AG04449 (cell line): ENCODE results near the gene PAPOLA.

ENCODE experiments used
- CTCF ChIA-PET: fragments of 350-600 bp; formaldehyde crosslinking; extraction: SDS; loops from one replicate; lab custom pipeline; 2021; ENCODE audit warnings: antibody characterized with exemption; lab: Yijun Ruan, JAX
- POLR2A ChIA-PET: fragments of 400-600, 350-600 bp; formaldehyde crosslinking; extraction: SDS; loops from one replicate; lab custom pipeline; 2020; ENCODE audit warnings: antibody characterized with exemption, inconsistent platforms; lab: Yijun Ruan, JAX
- DNase-seq: peaks from one replicate; pipeline ENCODE4 v3.0.0-alpha.2; 2010; ENCODE audit warnings: low read depth, low spot score
- H3K4me3 ChIP-seq: 2 replicates; pipeline ENCODE4 v1.5.1; 2011; ENCODE audit warnings: low read depth, mild to moderate bottlenecking, control low read depth, low read length
- TF ChIP-seq, protein P1 (sequence below): IDR thresholded peaks from one replicate; pipeline ENCODE4 v1.5.1; 2011; ENCODE audit warnings: mild to moderate bottlenecking, moderate library complexity, low read length, control low read depth, inconsistent platforms; ENCODE audit not compliant: insufficient read depth; ENCODE audit errors: missing control alignments

The PAPOLA gene

DNA sequence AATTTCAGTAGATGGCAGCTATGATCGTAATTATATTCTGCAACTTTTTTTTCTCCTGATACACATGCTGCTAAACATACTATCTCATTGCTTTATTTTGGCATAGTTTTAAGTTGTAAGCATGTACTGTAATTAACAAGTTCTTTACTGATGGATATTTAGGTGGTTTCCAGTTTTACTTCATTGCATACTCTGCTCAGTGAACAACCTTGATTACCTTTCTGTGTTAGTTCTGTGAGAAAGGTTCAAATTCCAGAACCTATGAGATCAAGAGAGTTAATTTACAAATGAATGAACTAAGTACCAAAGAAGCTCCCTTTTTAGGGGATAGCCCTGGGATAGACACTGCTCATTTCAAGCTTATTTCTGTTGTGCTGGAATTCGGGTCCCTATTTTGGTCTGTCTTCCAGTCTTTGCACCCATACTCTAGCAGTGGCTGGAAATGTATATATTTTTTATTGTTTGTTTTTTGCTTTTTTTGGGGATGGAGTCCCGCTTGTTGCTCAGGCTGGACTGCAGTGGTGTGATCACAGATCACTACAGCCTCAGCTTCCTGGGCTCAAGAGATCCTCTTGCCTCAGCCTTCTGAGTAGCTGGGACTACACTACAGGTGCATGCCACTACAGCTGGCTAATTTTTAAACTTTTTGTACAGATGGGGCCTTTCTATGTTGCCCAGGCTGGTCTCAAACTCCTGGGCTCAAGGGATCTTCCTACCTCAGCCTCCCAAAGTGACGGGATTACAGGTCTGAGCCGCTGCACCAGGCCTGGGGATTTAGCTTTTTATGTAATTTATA, 10.6 kb downstream of the PAPOLA start:
- DNase-seq, result no peak
- H3K4me3 ChIP-seq, result no peak overlapping the region
- TF ChIP-seq, protein P1, sequence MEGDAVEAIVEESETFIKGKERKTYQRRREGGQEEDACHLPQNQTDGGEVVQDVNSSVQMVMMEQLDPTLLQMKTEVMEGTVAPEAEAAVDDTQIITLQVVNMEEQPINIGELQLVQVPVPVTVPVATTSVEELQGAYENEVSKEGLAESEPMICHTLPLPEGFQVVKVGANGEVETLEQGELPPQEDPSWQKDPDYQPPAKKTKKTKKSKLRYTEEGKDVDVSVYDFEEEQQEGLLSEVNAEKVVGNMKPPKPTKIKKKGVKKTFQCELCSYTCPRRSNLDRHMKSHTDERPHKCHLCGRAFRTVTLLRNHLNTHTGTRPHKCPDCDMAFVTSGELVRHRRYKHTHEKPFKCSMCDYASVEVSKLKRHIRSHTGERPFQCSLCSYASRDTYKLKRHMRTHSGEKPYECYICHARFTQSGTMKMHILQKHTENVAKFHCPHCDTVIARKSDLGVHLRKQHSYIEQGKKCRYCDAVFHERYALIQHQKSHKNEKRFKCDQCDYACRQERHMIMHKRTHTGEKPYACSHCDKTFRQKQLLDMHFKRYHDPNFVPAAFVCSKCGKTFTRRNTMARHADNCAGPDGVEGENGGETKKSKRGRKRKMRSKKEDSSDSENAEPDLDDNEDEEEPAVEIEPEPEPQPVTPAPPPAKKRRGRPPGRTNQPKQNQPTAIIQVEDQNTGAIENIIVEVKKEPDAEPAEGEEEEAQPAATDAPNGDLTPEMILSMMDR, result no peak
- ChIA-PET POLR2A (no interaction called here), CTCF (interaction anchor here (0.9 to 1.2 kb wide), 2 partner anchors 13 to 30 kb away, joined by 3 read pairs; no protein-coding TSS in a partner anchor)

DNA sequence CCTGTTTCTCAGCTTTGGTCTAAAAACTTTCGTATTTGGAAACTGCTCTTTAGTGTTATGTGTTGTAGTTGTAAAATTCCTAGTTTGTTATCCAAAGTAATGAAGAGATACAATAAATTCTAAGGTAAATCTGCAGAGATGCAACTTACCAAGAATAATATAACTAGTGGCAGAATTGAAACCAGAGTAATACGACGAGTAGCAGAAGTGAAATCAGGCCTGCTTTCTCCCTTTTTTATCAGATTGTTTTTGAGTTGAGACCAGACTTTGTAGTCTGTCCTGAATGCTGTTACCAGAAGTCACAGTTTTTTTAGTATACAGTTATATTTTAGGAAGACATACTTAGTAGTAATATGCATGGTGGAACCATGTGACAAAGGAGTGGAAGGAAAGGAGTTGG, 12.5 kb downstream of the PAPOLA start:
- ChIA-PET CTCF (no interaction called here), POLR2A (no interaction called here)
- H3K4me3 ChIP-seq, result no peak overlapping the region

DNA sequence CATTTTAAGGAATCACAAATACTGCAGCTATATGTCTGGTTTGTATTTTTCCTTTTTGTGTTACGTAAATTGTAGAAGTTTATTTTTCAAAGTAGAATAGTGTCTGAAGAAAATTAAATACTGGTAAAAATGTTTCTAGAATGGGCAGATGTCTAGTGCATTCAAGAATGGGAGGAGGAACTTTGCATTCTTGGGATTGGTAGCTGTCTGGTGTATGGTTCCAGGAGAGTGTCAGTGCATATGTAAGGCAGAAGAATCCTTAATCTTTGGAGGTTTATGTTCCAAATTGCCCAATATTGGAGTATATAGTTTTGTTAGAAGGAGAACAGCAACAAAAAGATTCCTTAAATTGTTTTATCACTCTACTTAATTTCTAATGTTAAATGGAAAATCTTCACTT, 13.5 kb downstream of the PAPOLA start:
- TF ChIP-seq, protein P1, result no peak
- POLR2A ChIA-PET, result no interaction called here
- no peak for DNase-seq
- no peak overlapping the region for H3K4me3 ChIP-seq
- CTCF ChIA-PET, result interaction anchor here (1.3 to 2.3 kb wide), 2 partner anchors 9 to 223 kb away, joined by 4 to 10 read pairs; no protein-coding TSS in a partner anchor

More for the DNA sequence above, 12.5 kb downstream of the PAPOLA start:
- no peak for DNase-seq
- TF ChIP-seq, protein P1, result no peak

DNA sequence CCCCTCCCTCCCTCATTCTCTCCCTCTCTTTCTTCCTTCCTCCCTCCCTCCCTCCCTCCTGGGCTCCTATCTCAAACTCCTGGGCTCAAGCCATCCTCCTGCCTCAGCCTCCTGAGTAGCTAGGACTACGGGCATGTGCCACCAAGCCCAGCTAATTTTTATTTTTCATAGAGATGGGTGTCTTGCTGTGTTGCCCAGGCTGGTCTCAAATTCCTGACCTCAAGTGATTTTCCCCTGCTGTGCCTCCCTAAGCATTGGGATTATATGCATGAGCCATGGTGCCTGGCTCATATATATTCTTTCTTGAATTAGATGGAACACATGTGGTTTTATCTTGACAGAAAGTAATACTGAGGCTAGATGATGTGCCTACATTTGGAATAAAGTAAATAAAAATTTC, 14.2 kb downstream of the PAPOLA start:
- no peak overlapping the region for H3K4me3 ChIP-seq
- CTCF ChIA-PET, result interaction anchor here (1.3 to 2.3 kb wide), 2 partner anchors 9 to 223 kb away, joined by 4 to 10 read pairs; no protein-coding TSS in a partner anchor
- POLR2A ChIA-PET, result no interaction called here
- TF ChIP-seq, protein P1, result no peak
- no peak for DNase-seq

DNA sequence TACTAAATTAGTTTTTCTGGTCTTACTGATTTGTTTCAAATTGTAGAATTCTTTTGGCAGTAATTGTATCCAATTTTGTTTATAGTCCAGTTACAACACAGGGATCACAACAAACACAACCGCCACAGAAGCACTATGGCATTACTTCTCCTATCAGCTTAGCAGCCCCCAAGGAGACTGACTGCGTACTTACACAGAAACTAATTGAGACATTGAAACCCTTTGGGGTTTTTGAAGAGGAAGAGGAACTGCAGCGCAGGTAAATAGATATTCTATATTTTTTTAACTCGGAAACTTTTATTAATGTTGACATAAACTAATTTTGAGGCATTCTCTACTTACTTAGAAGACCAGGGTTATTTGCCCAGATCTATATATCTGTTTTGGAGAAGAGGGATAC, 17.8 kb downstream of the PAPOLA start:
- H3K4me3 ChIP-seq, result no peak overlapping the region
- POLR2A ChIA-PET, result no interaction called here
- TF ChIP-seq, protein P1, result no peak
- CTCF ChIA-PET, result no interaction called here
- DNase-seq, result no peak

DNA sequence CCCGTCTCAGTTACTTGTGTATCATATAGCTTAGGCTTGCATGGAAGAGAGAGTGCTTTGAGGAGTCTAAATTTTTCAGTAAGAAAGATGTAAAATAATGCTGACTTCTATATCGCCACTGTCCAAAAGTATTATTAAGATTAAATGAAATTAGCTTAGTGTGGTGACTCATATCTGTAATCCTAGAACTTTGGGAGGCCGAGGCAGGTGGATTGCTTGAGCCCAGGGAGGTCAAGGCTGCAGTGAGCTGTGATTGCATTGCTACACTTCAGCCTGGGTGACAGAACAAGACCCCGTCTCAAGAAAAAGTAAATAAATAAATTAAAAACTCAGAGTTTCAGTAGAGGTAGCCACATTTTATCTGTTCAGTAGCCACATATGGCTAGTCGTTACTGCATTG, 23.3 kb downstream of the PAPOLA start:
- ChIA-PET POLR2A (no interaction called here), CTCF (interaction anchor here (1.2 kb wide), 2 partner anchors 13 to 41 kb away, joined by 3 to 4 read pairs; no protein-coding TSS in a partner anchor)
- TF ChIP-seq, protein P1, result no peak
- H3K4me3 ChIP-seq, result no peak overlapping the region
- no peak for DNase-seq
